ENCODE results near the gene YPEL1.
A peak's percentile ranks its signal among the peaks of the same experiment; 100 is the strongest.

YPEL1 gene, protein sequence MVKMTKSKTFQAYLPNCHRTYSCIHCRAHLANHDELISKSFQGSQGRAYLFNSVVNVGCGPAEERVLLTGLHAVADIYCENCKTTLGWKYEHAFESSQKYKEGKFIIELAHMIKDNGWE

GRCh38 chr22:21735200-21736083, at the start of gene YPEL1:
Gene YPEL1, minus strand, starts transcription at chr22:21735794. Its CDS starts 25,050 bp downstream, at chr22:21710744.
- TF ChIP-seq CTCF (conservative IDR thresholded peaks at IDR 0.05; ENCODE audit: low read depth, low read length) = no peak
- peak within 1 kb of the TSS; percentile 64 for H3K4me3 ChIP-seq (ENCODE audit: low read depth, low read length)
- DNase-seq (ENCODE audit: low read depth) = peak; percentile 97

DNA sequence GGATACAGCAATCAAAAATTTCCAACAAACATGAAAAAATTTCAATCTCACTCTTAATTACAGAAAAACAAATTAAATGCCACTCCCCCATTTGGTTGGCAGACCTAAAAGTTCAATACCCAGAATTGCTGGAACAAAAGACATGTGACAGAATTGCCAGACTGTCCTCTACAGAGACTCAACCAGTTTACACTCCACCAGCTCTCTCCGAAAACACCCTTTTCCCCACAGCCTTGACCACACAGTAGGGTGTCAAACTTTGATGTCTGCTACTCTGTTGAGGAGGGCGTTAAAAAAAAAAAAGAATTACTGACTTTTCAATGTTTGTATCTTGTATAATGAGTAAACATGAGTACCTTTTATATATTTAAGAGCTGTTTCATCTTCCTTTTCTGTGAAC, 44.7 kb upstream of the YPEL1 start:
- no peak overlapping the region for H3K4me3 ChIP-seq (ENCODE audit: low read depth, low read length)
- DNase-seq (ENCODE audit: low read depth) = no peak
- TF ChIP-seq CTCF (conservative IDR thresholded peaks at IDR 0.05; ENCODE audit: low read depth, low read length) = no peak

DNA sequence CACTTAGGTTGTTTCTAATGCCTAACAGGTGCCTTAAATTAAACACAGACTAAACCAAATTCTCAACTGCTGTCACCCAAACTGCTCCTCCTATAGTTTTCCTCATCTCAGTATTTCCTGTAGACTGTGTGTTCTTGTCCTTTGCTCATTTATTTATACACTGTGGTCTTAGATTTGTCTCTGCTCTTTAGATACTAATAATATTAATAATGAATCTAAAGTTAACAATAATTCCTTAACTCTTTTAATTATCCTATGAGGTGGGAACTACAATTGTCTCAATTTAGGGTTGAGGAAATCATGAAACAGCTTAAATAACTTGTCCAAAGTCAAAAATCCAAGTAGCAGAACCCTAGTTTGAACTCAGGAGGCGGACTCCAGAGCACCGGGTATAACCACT, 43.9 kb upstream of the YPEL1 start:
- DNase-seq (ENCODE audit: low read depth) = no peak
- TF ChIP-seq CTCF (conservative IDR thresholded peaks at IDR 0.05; ENCODE audit: low read depth, low read length) = no peak
- H3K4me3 ChIP-seq (ENCODE audit: low read depth, low read length) = no peak overlapping the region

DNA sequence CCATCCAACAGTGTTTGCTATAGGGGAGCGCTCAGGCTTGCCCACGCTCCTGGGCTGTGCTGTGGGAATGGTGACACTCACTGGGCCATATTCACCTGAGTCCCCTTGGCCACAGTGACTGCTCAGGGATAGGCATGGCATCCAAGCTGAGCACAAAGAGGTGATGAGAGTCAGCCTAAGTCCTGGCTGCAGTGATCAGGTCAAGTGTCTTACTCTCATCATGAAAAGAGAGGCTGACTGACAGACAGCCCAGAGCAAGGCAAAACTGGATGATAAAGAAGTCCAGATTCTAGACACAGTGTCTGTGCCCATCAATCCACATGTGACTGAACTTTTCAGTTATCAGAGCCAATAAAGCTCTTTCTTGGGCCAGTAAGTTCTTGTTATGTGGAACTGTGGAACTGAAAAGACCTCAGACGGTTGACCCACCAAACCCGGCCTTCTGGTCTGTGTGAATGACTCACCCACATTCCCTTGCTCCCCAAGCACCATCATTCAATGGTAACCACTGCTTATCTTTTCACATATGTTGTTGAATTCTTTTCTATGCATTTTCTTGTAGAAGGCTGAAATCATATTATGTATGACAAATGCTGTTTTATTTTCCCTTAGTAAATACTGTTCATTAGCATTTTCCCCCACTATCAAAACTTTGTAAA, 43.2 kb upstream of the YPEL1 start:
- peak; percentile 90 for DNase-seq (ENCODE audit: low read depth)
- TF ChIP-seq CTCF (conservative IDR thresholded peaks at IDR 0.05; ENCODE audit: low read depth, low read length) = no peak

GRCh38 chr22:21771631-21771976, 36.0 kb upstream of the YPEL1 start:
- H3K4me3 ChIP-seq (ENCODE audit: low read depth, low read length) = no peak overlapping the region
- DNase-seq (ENCODE audit: low read depth) = no peak
- no peak for TF ChIP-seq CTCF (conservative IDR thresholded peaks at IDR 0.05; ENCODE audit: low read depth, low read length)

More for the DNA sequence above, 43.2 kb upstream of the YPEL1 start:
- H3K4me3 ChIP-seq (ENCODE audit: low read depth, low read length) = no peak overlapping the region

- no peak for TF ChIP-seq CTCF (conservative IDR thresholded peaks at IDR 0.05; ENCODE audit: low read depth, low read length)
- no peak overlapping the region for H3K4me3 ChIP-seq (ENCODE audit: low read depth, low read length)
- DNase-seq (ENCODE audit: low read depth) = no peak
Measured at GRCh38 chr22:21768435-21768834, 32.8 kb upstream of the YPEL1 start.

All from choroid plexus epithelial cell (primary cell).